HG03045 (cell line): ENCODE results near the gene LMO2.

Experiments used
- ATAC-seq: cut with Tn5 transposase; IDR thresholded peaks from one replicate; pipeline ENCODE4 v1.9.1; 2021; ENCODE audit warnings: mild to moderate bottlenecking, moderate library complexity; ENCODE audit not compliant: unreplicated experiment

Gene LMO2

GRCh38 chr11:33916736-33917135, 24.9 kb upstream of the LMO2 start:
- ATAC-seq, result no peak

GRCh38 chr11:33915526-33915925, 23.6 kb upstream of the LMO2 start:
- no peak for ATAC-seq

- ATAC-seq, result no peak
These were observed 22.1 kb upstream of the LMO2 start for GRCh38 chr11:33913991-33914390.

DNA sequence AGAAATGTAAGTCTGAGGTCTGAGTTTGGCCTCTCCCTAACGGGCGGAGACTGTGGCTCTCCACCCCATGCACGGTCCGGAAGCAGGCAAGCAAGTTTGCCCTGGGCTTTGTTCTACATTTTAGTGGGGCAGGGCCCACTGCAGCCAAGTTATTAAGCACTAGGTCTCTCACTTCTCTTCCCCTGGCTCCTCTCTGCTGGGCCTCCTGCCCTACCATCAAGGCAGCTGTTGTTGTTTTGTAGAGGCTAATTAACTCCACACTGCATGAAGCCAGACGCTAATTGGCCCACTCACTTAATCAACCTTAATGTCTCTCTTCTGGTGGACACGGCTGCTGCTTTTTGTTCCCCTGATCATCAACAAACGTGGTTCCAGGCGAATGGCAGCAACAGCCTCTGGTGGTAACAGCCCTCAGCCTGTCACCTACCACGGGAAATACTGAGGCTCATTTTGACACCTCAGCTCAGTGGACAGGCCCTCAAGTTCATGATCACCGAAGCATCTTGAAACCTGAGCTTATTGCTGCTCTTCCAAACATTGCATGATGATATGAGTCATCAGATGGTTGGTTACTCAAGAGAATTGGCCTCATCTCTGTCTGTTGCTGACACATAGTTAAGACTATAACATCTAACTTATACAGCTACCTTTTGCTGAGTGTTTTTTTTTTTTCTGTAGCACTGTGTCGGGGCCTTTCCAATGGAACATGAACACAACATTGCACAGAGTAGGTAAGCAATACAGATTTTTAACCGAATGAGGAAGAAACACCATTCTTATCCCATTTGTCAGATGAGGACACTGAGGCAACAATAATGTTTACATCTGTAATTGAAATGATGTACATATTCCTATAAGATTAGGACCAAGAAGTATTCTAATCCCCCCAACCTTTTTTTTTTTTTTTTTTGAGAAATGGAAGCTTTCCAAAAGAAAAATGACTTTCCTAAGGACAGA, 20.8 kb upstream of the LMO2 start:
- peak; percentile 77 for ATAC-seq

DNA sequence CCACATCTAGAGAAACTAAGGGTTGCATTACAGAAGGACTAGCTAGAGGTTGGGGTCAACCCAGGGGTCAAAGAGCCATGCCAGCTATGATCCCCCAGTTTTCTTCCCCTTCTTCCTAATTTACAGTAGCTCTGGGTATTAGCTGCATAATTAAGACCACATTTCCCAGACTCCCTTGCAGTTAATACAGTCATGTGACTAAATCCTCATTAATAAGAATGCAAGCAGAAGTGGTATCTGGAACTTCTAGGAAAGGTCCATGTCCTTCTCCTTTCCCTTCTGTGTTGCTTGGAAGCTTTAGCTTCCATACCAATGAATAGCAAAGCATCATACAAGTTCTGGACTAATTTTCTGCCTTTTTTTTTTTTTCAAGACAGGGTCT, 19.1 kb upstream of the LMO2 start:
- ATAC-seq, result no peak

- ATAC-seq, result no peak
These were observed 18.6 kb upstream of the LMO2 start for GRCh38 chr11:33910296-33910957.

DNA sequence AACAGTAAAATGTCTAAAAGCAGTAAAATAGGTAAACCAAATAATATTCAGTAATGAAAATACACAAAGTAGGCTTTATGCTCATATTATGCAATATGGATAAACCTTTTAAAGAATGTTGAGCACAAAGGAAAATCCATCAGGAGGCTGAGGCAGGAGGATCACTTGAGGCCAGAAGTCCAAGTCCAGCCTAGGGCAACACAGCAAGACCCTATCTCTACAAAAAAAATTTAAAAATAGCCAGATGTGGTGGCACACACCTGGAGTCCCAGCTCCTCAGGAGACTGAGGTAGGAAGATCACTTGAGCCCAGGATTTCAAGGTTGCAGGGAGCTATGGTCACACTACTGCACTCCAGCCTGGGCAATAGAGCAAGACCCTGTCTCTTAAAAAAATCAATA, 17.7 kb upstream of the LMO2 start:
- no peak for ATAC-seq

- ATAC-seq, result no peak
These were observed 17.3 kb upstream of the LMO2 start for GRCh38 chr11:33909150-33909549.

DNA sequence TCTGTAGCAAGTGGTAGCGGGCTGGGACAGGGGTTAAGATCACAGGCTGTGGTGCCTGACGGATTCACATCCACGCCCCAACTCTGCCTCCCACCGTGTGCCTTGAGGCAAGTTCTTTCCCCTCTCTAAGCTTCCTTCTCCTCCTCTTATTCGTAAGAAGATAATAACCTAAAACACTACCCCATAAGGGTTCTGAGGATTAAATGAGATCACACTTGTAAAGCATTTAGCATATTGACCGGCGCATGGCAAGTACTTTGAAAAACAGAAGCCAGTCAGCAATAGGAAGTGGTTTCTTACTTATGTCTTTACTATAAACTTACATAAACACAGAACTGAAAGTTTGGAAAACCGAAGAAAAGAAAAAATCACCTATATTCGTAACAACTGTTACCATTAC, 15.5 kb upstream of the LMO2 start:
- no peak for ATAC-seq

- ATAC-seq, result no peak
These were observed 14.8 kb upstream of the LMO2 start for GRCh38 chr11:33906484-33907186.

- no peak for ATAC-seq
These were observed 12.2 kb upstream of the LMO2 start for GRCh38 chr11:33904102-33904501.

DNA sequence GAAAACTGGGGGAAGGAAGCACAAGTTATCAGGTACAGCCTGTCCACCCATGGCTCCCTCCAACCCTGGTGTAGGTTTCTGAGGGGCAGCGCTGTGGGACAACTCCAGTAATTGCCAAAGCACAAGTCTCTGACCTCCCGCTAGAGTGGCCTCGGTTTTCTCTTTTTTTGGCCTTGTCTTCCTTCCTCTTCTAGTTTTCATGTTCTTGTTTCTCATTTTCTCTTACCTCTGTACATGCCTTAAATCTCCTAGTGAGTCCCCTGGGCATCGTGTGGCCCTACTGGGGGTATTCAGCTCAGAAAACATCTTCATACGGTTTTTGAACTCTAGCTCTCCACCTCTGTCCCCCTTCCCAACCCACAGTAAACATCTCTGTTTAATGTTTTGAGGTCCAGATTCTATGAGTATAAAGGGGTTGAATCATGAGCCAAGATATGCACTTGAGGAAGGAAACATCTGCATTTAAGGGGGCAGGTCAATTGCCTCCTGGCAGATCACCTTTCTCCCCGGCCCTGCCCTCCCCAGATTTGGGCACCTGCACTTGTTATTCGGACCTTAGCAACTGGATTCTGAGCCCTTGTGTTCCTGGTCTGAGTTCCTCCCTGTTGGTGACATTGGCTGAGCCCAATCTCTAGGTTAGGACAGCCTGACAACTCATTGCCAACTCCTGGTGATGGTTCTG, 8.4 kb upstream of the LMO2 start:
- no peak for ATAC-seq

GRCh38 chr11:33899400-33900037, 7.6 kb upstream of the LMO2 start:
- ATAC-seq, result no peak

GRCh38 chr11:33898957-33899356, 7.1 kb upstream of the LMO2 start:
- no peak for ATAC-seq

DNA sequence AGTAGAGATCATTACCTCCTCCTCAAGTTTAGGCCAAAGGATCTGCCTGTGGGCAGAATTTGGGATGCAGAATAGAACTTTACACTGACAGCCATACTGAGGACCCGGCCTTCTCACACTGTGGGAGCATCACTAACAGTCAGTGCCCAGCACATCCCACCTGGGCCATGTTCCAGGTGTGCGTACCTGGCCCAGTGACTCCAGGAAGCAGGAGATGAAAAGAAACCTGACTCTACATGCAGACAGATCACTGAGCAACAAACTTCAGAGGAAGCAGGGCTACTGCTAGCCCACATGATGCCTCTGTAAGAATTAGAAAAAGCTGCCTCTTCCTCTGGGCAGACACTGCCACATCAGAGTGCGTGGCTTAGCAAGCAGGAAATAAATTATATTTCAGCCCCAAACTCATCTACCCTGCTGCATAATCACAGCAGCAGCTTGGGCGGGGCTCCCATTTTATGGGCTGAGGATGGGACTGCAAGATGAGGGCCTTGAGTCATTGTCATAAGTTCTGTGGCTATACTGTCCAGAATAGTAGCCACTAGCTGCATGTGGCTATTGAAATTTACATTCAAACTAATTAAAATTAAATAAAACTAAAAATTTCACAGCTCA, 6.0 kb upstream of the LMO2 start:
- ATAC-seq, result no peak

GRCh38 chr11:33896911-33897310, 5.0 kb upstream of the LMO2 start:
- no peak for ATAC-seq

GRCh38 chr11:33895752-33896137, 3.9 kb upstream of the LMO2 start:
- no peak for ATAC-seq

DNA sequence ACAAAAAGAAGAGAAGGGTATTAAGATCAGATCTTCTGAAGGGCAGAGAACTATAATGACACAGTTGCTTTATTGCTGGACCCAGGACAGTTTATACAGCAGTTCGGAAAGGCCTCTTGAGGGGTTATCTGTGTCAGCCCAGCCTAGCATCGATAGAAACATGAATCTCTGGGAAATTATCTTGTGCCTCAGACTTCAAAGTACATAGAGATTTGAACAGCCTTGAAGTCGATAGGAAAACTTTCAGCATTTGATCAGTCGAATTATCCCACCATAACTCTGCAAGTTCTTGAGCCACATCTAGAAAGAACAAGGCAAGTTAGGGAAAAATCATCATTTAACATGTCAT, 2.5 kb upstream of the LMO2 start:
- ATAC-seq, result no peak

- ATAC-seq, result peak; percentile 81
These were observed 2.0 kb upstream of the LMO2 start for GRCh38 chr11:33893711-33894397.
